Osteoblast (primary cell): Measurements from ENCODE around the gene HOXB6. TPM values are rescaled to one million over a fixed set of nuclear protein-coding genes. Genes with fewer than 3 reads are reported as not detected.

ENCODE experiments used
- DNase-seq: peaks from one replicate; pipeline ENCODE4 v3.0.0; 2011; ENCODE audit warnings: low spot score, mixed read lengths; ENCODE audit not compliant: insufficient read length; ENCODE audit errors: missing footprints
- H2AFZ ChIP-seq: 2 replicates; pipeline ENCODE4 v1.6.0; 2011; ENCODE audit warnings: mild to moderate bottlenecking, low read length
- H3K27ac ChIP-seq: 2 replicates; pipeline ENCODE4 v1.5.1; 2011; ENCODE audit warnings: mild to moderate bottlenecking, low read depth, low read length, moderate library complexity
- H3K27me3 ChIP-seq: 2 replicates; pipeline ENCODE4 v1.6.0; 2012; ENCODE audit warnings: mild to moderate bottlenecking, control low read depth, inconsistent platforms, low read length, moderate library complexity; ENCODE audit not compliant: insufficient read depth
- H3K36me3 ChIP-seq: 2 replicates; pipeline ENCODE4 v1.5.1; 2011; ENCODE audit warnings: mild to moderate bottlenecking, low read length, control low read depth, moderate library complexity; ENCODE audit not compliant: insufficient read depth
- H3K4me1 ChIP-seq: 2 replicates; pipeline ENCODE4 v1.5.1; 2011; ENCODE audit warnings: mild to moderate bottlenecking, low read length, control low read depth, moderate library complexity; ENCODE audit not compliant: insufficient read depth
- H3K4me2 ChIP-seq: 2 replicates; pipeline ENCODE4 v1.6.0; 2011; ENCODE audit warnings: mild to moderate bottlenecking, low read length; ENCODE audit not compliant: insufficient read depth
- H3K4me3 ChIP-seq: fragments of 200-600 bp; sonication (generic); 3 replicates; pipeline ENCODE4 v1.5.1; 2012; ENCODE audit warnings: mild to moderate bottlenecking, low read length, inconsistent platforms; ENCODE audit not compliant: insufficient read depth
- H3K79me2 ChIP-seq: 2 replicates; pipeline ENCODE4 v1.6.0; 2012; ENCODE audit warnings: mild to moderate bottlenecking, low read length, control low read depth, inconsistent platforms; ENCODE audit not compliant: insufficient read depth
- H3K9me3 ChIP-seq: 2 replicates; pipeline ENCODE4 v1.5.1; 2011; ENCODE audit warnings: low read depth, low read length, control low read depth
- H4K20me1 ChIP-seq: 2 replicates; pipeline ENCODE4 v1.6.0; 2012; ENCODE audit warnings: mild to moderate bottlenecking, low read length, control low read depth; ENCODE audit not compliant: insufficient read depth
- total RNA-seq: library from RNA; depleted of rRNA; stranded (reverse); fragments of >200 nt; gene quantifications from 2 replicates; pipeline ENCODE4 v1.2.3, GENCODE V29; 2012
- TF ChIP-seq, protein P1 (sequence below): IDR thresholded peaks from 2 replicates; pipeline ENCODE4 v1.5.1; 2011; ENCODE audit warnings: mild to moderate bottlenecking, low read depth, low read length, moderate library complexity; ENCODE audit errors: extremely low read depth

Gene HOXB6
- total RNA-seq, 1 donor, result 0.72 TPM

DNA sequence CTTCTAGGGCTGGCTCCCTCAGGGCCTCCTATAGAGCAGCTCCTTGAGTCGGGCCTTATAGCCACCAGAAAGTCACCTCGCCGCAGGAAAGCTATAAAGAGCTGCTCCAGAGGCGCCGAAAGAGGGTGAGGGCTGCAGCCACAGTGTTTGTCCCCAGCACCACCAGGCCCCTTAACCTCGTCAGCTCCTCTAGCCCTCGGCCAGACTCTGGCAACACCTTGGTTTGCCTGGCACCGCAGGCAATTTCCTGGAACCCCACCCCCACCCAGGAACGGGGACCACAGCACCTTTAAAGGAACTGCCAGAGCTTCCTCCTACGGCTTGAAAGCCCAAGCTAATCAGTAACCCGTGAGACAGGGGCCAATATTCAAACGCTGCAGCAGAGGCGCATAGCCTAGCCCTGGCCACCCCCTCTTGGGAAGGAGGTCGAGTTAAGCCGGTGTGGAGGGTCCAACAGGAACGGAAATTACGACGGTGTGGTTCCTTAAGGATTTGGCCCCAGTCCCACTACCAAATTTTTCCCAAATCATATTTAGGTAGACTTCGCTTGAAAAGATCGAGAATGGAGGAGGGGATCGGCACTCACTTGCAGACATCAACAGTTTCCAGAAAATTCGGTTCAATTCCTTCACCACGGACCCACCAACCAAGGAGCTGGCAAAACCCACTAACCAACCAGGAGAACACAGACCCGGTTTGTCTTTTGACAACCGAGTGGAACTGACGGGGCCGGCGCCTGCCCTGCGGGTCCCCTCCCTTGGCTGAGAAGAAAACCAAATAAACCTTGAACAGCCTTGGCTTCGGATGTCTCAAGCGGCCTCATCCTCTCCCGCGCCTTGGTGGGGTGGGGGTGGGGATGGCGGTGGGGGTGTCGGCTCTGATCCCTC is 3.0 kb downstream of the HOXB6 start:
- Histone ChIP-seq H3K4me1 (no peaks in the 10 kb centered on the region), H3K4me3 (no peak overlapping the region)

DNA sequence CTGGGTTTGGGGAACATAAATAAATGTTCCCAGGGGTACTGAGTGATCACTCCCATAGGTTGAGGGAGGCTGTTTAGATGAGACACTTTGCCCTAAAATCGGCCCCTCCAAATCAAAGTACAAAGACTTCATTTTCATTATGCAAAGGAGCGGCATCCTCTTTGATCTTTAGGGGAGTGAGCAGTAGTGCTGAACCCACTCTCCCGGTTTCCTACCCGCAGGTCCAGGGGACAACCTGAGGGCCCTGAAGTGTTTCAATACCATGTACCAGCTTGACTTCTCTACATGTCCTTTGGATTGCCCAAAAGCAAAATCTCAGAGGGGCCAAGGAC is 3.6 kb downstream of the HOXB6 start:
- Histone ChIP-seq H2AFZ (no peak overlapping the region), H3K27me3 (peaks cover 100% of the 10 kb centered on the region)
- TF ChIP-seq, protein P1, sequence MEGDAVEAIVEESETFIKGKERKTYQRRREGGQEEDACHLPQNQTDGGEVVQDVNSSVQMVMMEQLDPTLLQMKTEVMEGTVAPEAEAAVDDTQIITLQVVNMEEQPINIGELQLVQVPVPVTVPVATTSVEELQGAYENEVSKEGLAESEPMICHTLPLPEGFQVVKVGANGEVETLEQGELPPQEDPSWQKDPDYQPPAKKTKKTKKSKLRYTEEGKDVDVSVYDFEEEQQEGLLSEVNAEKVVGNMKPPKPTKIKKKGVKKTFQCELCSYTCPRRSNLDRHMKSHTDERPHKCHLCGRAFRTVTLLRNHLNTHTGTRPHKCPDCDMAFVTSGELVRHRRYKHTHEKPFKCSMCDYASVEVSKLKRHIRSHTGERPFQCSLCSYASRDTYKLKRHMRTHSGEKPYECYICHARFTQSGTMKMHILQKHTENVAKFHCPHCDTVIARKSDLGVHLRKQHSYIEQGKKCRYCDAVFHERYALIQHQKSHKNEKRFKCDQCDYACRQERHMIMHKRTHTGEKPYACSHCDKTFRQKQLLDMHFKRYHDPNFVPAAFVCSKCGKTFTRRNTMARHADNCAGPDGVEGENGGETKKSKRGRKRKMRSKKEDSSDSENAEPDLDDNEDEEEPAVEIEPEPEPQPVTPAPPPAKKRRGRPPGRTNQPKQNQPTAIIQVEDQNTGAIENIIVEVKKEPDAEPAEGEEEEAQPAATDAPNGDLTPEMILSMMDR, result no peak

More for the DNA sequence above, 3.0 kb downstream of the HOXB6 start:
- H3K27ac ChIP-seq, result no peak overlapping the region
- H3K79me2 ChIP-seq, result no peaks in the 10 kb centered on the region
- H3K27me3 ChIP-seq, result peaks cover 100% of the 10 kb centered on the region
- no peaks in the 10 kb centered on the region for H3K9me3 ChIP-seq
- TF ChIP-seq, protein P1, result no peak
- no peak for DNase-seq
- H3K4me2 ChIP-seq, result no peak overlapping the region
- H3K36me3 ChIP-seq, result no peaks in the 10 kb centered on the region
- H2AFZ ChIP-seq, result no peak overlapping the region
- H4K20me1 ChIP-seq, result peaks cover 3% of the 10 kb centered on the region

DNA sequence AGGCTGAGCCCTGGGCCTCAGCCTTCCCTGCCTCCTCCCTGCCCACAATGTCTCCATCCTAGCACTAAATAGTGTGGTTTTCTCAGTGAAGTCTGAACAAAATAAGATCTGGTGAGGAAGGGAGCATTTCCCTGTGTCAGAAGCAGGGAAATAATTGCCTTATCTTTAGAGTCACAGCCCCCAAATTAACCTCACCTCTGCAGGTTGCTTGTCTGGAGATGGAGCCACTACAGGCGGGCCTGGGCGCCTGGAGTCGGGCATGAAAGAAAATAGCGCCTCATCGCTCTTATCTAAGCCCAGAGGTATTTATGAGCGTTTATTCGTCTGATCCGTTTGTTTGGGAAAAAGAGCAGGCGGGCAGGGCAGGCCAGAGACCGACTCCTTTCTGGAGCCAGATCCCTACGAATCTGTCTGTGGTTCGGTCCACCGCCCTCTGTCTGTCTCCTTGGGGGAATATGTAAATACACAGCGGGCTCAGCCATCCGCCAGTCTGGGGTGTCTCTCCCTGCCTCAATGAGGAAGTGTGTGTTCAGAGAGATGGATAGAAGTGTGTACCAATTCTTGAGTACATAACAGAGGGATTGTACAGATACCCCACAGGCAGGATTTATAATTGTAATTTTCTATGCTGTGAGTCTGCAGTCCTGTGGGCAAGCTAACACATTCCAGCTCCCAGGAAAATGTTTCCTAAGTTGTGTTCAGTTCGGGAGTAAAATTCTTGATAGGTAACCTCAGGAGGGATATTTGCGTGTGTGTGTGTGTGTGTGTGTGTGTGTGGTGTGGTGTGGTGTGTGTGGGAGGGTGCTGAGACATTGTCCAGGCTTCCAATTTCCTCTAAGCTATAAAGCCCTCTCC is 4.3 kb downstream of the HOXB6 start:
- Histone ChIP-seq H3K4me2 (no peak overlapping the region), H4K20me1 (peaks cover 3% of the 10 kb centered on the region)

More for the DNA sequence above, 3.6 kb downstream of the HOXB6 start:
- H4K20me1 ChIP-seq, result peaks cover 3% of the 10 kb centered on the region
- H3K4me1 ChIP-seq, result no peaks in the 10 kb centered on the region
- H3K4me3 ChIP-seq, result no peak overlapping the region
- no peaks in the 10 kb centered on the region for H3K79me2 ChIP-seq
- no peaks in the 10 kb centered on the region for H3K9me3 ChIP-seq
- DNase-seq, result no peak
- H3K36me3 ChIP-seq, result no peaks in the 10 kb centered on the region
- H3K27ac ChIP-seq, result no peak overlapping the region
- no peak overlapping the region for H3K4me2 ChIP-seq

More for the DNA sequence above, 4.3 kb downstream of the HOXB6 start:
- no peak overlapping the region for H3K27ac ChIP-seq
- TF ChIP-seq, protein P1, result no peak
- H3K36me3 ChIP-seq, result no peaks in the 10 kb centered on the region
- no peak for DNase-seq
- H3K9me3 ChIP-seq, result no peaks in the 10 kb centered on the region
- H2AFZ ChIP-seq, result no peak overlapping the region
- H3K27me3 ChIP-seq, result peaks cover 100% of the 10 kb centered on the region
- H3K4me1 ChIP-seq, result no peaks in the 10 kb centered on the region
- no peak overlapping the region for H3K4me3 ChIP-seq
- no peaks in the 10 kb centered on the region for H3K79me2 ChIP-seq
